D721Med (cell line): ENCODE results near the gene APOBEC3F.
"Not testable (repeated sequence)": the region's sequence is repeated elsewhere in the genome, so short reads cannot be mapped to it uniquely, and the experiment has no call there.

ENCODE experiments used
- DNase-seq: peaks from one replicate; pipeline ENCODE4 v3.0.0; 2011; ENCODE audit warnings: low spot score; ENCODE audit not compliant: insufficient read length
- FAIRE-seq: peaks from 2 replicates; lab custom pipeline; 2011; peaks lifted over from hg19 to GRCh38; lab: Jason Lieb, UNC
- TF ChIP-seq, protein P1 (sequence below): IDR thresholded peaks from 2 replicates; pipeline ENCODE4 v1.5.1; 2012; ENCODE audit warnings: mild to moderate bottlenecking, control low read depth; ENCODE audit not compliant: insufficient read depth; ENCODE audit errors: missing control alignments

APOBEC3F gene

GRCh38 chr22:39030705-39031104, 10.0 kb upstream of the APOBEC3F start:
- FAIRE-seq (no peak), DNase-seq (no peak)

DNA sequence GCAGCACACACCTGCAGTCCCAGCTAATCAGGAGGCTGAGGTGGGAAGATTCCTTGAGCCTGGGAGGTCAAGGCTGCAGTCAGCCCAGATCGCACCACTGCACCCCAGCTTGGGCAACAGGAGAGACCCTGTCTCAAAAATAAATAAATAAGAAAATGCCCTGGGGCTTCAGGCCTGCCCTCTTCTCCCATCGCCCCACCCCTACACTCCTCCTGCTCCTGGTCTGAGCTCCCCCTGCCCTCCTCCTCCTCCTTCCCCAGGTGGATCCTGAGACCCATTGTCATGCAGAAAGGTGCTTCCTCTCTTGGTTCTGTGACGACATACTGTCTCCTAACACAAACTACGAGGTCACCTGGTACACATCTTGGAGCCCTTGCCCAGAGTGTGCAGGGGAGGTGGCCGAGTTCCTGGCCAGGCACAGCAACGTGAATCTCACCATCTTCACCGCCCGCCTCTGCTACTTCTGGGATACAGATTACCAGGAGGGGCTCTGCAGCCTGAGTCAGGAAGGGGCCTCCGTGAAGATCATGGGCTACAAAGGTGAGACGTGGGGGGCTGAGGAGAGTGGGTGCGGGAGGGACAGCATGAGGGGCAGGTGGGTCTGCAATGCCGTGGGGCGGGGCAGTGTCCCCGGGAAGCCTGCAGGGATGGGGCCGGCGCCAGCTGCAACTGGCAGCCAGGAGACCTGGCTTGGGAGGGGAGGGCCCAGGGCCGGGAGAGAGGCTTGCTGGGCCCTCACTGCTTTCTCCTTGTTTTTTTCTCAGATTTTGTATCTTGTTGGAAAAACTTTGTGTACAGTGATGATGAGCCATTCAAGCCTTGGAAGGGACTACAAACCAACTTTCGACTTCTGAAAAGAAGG, 9.0 kb upstream of the APOBEC3F start:
- not testable (repeated sequence) for DNase-seq, FAIRE-seq

More at GRCh38 chr22:39030705-39031104, 10.0 kb upstream of the APOBEC3F start:
- TF ChIP-seq, protein P1, sequence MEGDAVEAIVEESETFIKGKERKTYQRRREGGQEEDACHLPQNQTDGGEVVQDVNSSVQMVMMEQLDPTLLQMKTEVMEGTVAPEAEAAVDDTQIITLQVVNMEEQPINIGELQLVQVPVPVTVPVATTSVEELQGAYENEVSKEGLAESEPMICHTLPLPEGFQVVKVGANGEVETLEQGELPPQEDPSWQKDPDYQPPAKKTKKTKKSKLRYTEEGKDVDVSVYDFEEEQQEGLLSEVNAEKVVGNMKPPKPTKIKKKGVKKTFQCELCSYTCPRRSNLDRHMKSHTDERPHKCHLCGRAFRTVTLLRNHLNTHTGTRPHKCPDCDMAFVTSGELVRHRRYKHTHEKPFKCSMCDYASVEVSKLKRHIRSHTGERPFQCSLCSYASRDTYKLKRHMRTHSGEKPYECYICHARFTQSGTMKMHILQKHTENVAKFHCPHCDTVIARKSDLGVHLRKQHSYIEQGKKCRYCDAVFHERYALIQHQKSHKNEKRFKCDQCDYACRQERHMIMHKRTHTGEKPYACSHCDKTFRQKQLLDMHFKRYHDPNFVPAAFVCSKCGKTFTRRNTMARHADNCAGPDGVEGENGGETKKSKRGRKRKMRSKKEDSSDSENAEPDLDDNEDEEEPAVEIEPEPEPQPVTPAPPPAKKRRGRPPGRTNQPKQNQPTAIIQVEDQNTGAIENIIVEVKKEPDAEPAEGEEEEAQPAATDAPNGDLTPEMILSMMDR = no peak

GRCh38 chr22:39037071-39037470, 3.6 kb upstream of the APOBEC3F start:
- DNase-seq, FAIRE-seq: not testable (repeated sequence)

- TF ChIP-seq, protein P1 = no peak
- FAIRE-seq = no peak
- no peak for DNase-seq
These were observed 1.1 kb upstream of the APOBEC3F start for GRCh38 chr22:39039306-39040126.

GRCh38 chr22:39040155-39040537, 518 bp upstream of the APOBEC3F start:
- DNase-seq, FAIRE-seq: not testable (repeated sequence)

GRCh38 chr22:39041908-39042307, 1.2 kb downstream of the APOBEC3F start:
- TF ChIP-seq, protein P1 = no peak
- DNase-seq = no peak
- no peak for FAIRE-seq

GRCh38 chr22:39043063-39043462, 2.4 kb downstream of the APOBEC3F start:
- DNase-seq, FAIRE-seq: not testable (repeated sequence)

DNA sequence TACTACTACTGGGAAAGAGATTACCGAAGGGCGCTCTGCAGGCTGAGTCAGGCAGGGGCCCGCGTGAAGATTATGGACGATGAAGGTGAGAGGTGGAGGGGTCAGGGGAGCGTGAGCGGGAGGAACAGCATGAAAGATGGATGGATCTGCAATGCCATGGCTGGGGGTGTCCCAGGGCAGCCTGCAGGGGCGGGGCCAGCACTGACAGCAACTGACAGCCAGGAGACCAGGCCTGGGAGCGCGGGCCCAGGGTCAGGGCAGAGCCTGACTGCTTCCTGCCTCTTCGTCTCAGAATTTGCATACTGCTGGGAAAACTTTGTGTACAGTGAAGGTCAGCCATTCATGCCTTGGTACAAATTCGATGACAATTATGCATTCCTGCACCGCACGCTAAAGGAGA, 4.5 kb downstream of the APOBEC3F start:
- not testable (repeated sequence) for FAIRE-seq, DNase-seq

GRCh38 chr22:39049486-39049885, 8.8 kb downstream of the APOBEC3F start:
- not testable (repeated sequence) for DNase-seq, FAIRE-seq

DNA sequence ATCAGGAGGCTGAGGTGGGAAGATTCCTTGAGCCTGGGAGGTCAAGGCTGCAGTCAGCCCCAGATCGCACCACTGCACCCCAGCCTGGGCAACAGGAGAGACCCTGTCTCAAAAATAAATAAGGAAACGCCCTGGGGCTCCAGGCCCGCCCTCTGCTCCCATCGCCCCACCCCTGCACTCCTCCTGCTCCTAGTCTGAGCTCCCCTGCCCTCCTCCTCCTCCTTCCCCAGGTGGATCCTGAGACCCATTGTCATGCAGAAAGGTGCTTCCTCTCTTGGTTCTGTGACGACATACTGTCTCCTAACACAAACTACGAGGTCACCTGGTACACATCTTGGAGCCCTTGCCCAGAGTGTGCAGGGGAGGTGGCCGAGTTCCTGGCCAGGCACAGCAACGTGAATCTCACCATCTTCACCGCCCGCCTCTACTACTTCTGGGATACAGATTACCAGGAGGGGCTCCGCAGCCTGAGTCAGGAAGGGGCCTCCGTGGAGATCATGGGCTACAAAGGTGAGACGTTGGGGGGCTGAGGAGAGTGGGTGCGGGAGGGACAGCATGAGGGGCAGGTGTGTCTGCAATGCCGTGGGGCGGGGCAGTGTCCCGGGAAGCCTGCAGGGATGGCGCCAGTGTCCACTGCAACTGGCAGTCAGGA, 11.3 kb downstream of the APOBEC3F start:
- DNase-seq, FAIRE-seq: not testable (repeated sequence)
